ENCODE results near the gene SVOP.
A peak's percentile ranks its signal among the peaks of the same experiment; 100 is the strongest.
"Not testable (repeated sequence)": the region's sequence is repeated elsewhere in the genome, so short reads cannot be mapped to it uniquely, and the experiment has no call there.

The SVOP gene

GRCh38 chr12:108860443-108860842 is 160.4 kb downstream of the SVOP start:
- Histone ChIP-seq H3K27ac (peak overlapping the region in 2 of 21 experiments; percentile 14 to 31), H3K4me3 (no peak overlapping the region)

GRCh38 chr12:108859923-108860291 is 161.0 kb downstream of the SVOP start:
- no peak overlapping the region for H3K4me3 ChIP-seq
- H3K27ac ChIP-seq = no peak overlapping the region

- H3K27ac ChIP-seq = peak overlapping the region in 7 of 21 experiments; percentile 39 to 96 (median 93)
- not testable (repeated sequence) for H3K4me3 ChIP-seq
These were observed 161.5 kb downstream of the SVOP start for GRCh38 chr12:108859141-108859922.

- Histone ChIP-seq H3K27ac (peak overlapping the region in 18 of 21 experiments; percentile 81 to 96 (median 90)), H3K4me3 (peak overlapping the region; percentile 36 to 81 (median 70))
These were observed 162.4 kb downstream of the SVOP start for GRCh38 chr12:108858311-108859074.

All from skin epidermis (tissue), 12 donors.